Activated naive CD8-positive, alpha-beta T cell treated with anti-CD3 and anti-CD28 coated beads, Interleukin-2, amount 10 ng/mL, durations not matched to agents 7 days and 5 days (primary cell): ENCODE measurements around the gene ATP6V0A1. TPM values are rescaled to one million over a fixed set of nuclear protein-coding genes. Genes with fewer than 3 reads are reported as not detected.
A peak's percentile ranks its signal among the peaks of the same experiment; 100 is the strongest.
"Not testable (repeated sequence)": the region's sequence is repeated elsewhere in the genome, so short reads cannot be mapped to it uniquely, and the experiment has no call there.

Experiments used
- ATAC-seq: fragments of 150-1000 bp; cut with Tn5 transposase; one replicate; pipeline ENCODE4 v1.10.0; 2021; ENCODE audit warnings: low read depth, moderate library complexity
- POLR2A ChIA-PET: fragments of 350-600 bp; sonication (Branson Sonifier 250); formaldehyde crosslinking; loops from one replicate; lab custom pipeline; 2021; ENCODE audit warnings: antibody characterized with exemption; lab: Charles Lee
- DNase-seq: peaks from one replicate; pipeline ENCODE4 v3.0.0; 2021
- H3K27ac Mint-ChIP-seq: one replicate; pipeline ENCODE4 v1.8.0; 2022; ENCODE audit warnings: mild to moderate bottlenecking, mixed read lengths
- H3K27me3 Mint-ChIP-seq: one replicate; pipeline ENCODE4 v1.8.0; 2022; ENCODE audit warnings: mild to moderate bottlenecking, moderate library complexity, mixed read lengths
- H3K36me3 Mint-ChIP-seq: one replicate; pipeline ENCODE4 v1.8.0; 2021; ENCODE audit warnings: mild to moderate bottlenecking, mixed read lengths
- H3K4me1 Mint-ChIP-seq: one replicate; pipeline ENCODE4 v1.8.0; 2021; ENCODE audit warnings: mixed read lengths
- H3K4me3 Mint-ChIP-seq: one replicate; pipeline ENCODE4 v1.8.0; 2022; ENCODE audit warnings: mild to moderate bottlenecking, moderate library complexity, mixed read lengths
- H3K9me3 Mint-ChIP-seq: one replicate; pipeline ENCODE4 v1.8.0; 2021; ENCODE audit warnings: mixed read lengths
- total RNA-seq, 2 experiments: library from RNA; stranded (reverse); gene quantifications; one replicate each; pipeline ENCODE4 v1.2.3, GENCODE V29; 2021

The ATP6V0A1 gene
- total RNA-seq, 2 experiments from 2014 or later, result 8.1 TPM

DNA sequence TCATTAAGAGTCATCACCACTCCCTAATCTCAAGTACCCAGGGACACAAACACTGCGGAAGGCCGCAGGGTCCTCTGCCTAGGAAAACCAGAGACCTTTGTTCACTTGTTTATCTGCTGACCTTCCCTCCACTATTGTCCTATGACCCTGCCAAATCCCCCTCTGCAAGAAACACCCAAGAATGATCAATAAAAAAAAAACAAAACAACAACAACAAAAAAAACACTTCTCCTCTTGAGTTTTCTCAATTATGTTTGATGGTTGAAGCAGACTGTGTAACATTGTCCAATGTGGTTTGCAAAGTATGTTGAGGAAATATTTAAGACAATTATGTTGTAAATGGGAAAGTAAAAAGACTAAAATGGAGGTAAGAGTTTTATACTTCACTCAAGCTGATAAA lies 8.8 kb upstream of the ATP6V0A1 start:
- POLR2A ChIA-PET, H3K9me3 Mint-ChIP-seq, H3K36me3 Mint-ChIP-seq, DNase-seq, H3K4me3 Mint-ChIP-seq, H3K27ac Mint-ChIP-seq, H3K4me1 Mint-ChIP-seq, ATAC-seq: not testable (repeated sequence)
- peaks cover 25% of the 10 kb centered on the region for H3K27me3 Mint-ChIP-seq

DNA sequence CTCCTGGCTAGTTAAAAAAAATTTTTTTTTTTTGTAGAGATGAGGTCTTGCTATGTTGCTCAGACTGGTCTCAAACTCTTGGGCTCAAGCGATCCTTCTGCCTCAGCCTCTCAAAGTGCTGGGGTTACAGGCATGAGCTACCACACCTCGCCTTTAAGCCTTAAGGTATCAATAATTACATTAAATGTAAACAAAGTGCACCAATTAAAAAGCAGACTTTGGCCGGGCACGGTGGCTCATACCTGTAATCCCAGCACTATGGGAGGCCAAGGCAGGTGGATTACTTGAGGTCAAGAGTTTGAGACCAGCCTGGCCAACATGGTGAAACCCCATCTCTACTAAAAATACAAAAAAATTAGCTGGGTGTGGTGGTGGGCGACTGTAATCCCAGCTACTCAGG lies 7.4 kb upstream of the ATP6V0A1 start:
- POLR2A ChIA-PET, H3K4me1 Mint-ChIP-seq, ATAC-seq, H3K4me3 Mint-ChIP-seq, H3K9me3 Mint-ChIP-seq, DNase-seq, H3K36me3 Mint-ChIP-seq, H3K27ac Mint-ChIP-seq: not testable (repeated sequence)
- peaks cover 28% of the 10 kb centered on the region for H3K27me3 Mint-ChIP-seq

DNA sequence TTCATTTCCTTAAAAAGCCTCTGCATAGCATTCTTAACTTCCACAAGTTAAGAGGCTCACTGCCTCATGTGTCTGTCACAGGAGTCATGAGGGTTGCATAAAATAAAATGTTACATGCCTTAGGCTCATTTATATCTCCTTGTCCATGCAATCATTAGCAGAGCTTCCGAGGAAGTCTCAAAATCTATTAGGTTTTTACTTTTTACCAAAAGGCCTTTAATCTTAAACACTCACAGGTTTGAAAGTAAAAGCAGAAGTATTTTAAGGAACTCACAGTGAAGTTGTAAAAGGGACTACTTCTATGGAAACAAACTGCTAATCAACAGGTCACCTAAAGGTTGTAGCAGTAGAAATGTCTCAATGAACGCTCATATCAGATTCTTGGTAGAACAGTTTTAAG lies 5.2 kb upstream of the ATP6V0A1 start:
- H3K27ac Mint-ChIP-seq, result no peak overlapping the region
- no peak overlapping the region for H3K4me3 Mint-ChIP-seq
- peaks cover 16% of the 10 kb centered on the region for H3K4me1 Mint-ChIP-seq
- DNase-seq, result no peak
- peaks cover 25% of the 10 kb centered on the region for H3K27me3 Mint-ChIP-seq
- no peaks in the 10 kb centered on the region for H3K36me3 Mint-ChIP-seq
- POLR2A ChIA-PET, result no interaction called here
- no peaks in the 10 kb centered on the region for H3K9me3 Mint-ChIP-seq
- ATAC-seq, result no peak

DNA sequence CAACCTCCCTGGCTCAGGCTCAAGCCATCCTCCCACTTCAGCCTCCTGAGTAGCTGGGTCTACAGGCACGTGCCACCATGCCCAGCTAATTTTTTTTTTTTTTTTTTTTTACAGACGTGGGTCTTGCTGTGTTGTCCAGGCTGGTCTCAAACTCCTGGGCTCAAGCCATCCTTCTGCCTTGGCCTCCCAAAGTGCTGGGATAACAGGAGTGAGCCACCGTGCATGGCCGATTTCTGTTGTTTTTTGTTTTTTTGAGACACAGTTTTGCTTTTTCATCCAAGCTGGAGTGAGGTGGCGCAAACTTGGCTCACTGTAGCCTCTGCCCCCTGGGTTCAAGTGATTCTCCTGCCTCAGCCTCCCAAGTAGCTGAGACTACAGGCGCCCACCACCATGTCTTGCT lies 3.7 kb upstream of the ATP6V0A1 start:
- ATAC-seq, H3K4me3 Mint-ChIP-seq, DNase-seq, H3K27ac Mint-ChIP-seq, H3K9me3 Mint-ChIP-seq, POLR2A ChIA-PET, H3K36me3 Mint-ChIP-seq: not testable (repeated sequence)
- peaks cover 28% of the 10 kb centered on the region for H3K4me1 Mint-ChIP-seq
- peaks cover 22% of the 10 kb centered on the region for H3K27me3 Mint-ChIP-seq

DNA sequence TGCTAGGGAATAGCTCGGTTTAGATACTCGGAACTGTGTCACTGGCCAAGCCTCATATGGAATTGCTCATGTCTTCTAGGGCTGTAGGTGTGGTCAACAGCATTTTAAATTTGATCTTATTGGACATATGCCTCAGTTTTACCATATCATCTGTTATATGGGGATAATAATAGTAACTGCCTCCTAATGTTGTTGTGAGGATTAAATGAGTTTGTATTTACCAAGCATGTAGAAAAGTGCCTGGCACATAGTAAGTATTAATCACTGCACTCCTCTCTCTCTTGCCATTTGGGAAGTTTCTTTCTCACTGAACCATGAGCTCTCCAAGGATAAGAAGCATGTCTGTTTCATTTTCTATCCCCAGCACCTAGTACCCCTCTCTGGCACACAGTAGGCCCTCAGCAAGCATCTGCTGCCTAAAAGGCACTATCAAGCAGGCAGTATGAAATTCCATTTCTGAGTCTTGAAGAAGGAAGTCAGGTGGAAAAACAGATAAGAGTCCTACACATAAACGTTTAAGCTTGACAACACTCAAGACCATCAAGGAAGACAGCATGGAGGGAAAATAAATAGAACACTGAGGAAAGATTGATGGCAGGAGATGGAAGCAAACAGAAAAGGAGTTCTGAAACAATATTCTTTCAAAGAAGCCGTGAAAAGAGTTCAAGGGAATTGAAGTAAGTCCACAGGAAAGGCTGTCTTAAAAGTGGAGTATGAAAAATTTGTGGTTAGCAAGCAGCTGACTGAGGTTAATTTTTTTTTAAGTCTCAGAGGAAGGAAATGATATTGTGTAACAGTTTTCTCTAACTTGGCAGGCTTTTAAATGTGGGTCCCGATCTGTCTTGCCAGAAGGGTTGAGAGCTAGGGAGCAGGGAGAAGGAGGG lies 2.2 kb upstream of the ATP6V0A1 start:
- POLR2A ChIA-PET, result interaction anchor here (0.6 to 1.5 kb wide), 3 partner anchors 14 to 80 kb away, joined by 3 to 6 read pairs (median 3); partner anchors contain the start of gene NAGLU
- H3K4me3 Mint-ChIP-seq, result peak overlapping the region; percentile 58

DNA sequence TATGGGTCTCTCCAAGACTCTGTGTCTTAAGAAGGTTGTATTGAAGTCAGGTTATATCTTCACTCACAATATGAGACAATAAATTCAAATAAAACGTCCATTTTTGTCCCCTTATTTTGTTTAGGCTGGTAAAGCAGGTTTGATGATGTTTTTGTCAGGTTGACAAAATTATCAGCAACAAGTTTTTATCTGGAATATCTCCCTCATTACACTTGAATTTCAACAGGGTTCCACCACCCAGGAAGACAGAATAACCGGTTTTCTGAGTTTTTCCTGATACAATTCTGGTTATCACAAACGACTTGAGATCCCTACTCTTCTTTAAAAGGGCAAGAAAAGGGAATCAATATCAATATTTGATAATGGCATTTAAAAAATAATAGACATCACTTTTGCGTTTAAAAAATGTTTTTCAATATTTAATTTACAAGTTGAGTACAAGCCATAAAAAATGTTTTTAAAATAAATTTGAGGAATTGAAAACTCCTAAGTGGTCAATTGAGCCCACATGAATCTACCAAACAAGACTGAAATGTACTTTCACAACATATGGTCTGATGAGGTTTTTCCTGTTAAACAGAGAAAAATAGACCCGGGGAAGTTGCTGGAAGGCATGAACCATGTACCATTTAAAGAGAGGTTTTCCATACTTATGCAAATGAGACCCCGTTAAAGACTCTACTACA lies 1.4 kb upstream of the ATP6V0A1 start:
- ATAC-seq (no peak), DNase-seq (no peak)
- H3K27me3 Mint-ChIP-seq, result peaks cover 22% of the 10 kb centered on the region
- H3K36me3 Mint-ChIP-seq, result no peaks in the 10 kb centered on the region
- peak overlapping the region; percentile 26 for H3K27ac Mint-ChIP-seq
- H3K9me3 Mint-ChIP-seq, result no peaks in the 10 kb centered on the region
- POLR2A ChIA-PET, result interaction anchor here (0.7 to 1.5 kb wide), 4 partner anchors 26 to 659 kb away, joined by 3 to 6 read pairs (median 4); partner anchors contain the start of gene NAGLU
- H3K4me3 Mint-ChIP-seq, result peak overlapping the region; percentile 58
- peaks cover 34% of the 10 kb centered on the region for H3K4me1 Mint-ChIP-seq

More for the DNA sequence above, 2.2 kb upstream of the ATP6V0A1 start:
- ATAC-seq (peak; percentile 13), DNase-seq (no peak)
- Mint-ChIP-seq H3K4me1 (peaks cover 34% of the 10 kb centered on the region), H3K27me3 (peaks cover 22% of the 10 kb centered on the region), H3K9me3 (no peaks in the 10 kb centered on the region), H3K27ac (peak overlapping the region; percentile 14), H3K36me3 (no peaks in the 10 kb centered on the region)

DNA sequence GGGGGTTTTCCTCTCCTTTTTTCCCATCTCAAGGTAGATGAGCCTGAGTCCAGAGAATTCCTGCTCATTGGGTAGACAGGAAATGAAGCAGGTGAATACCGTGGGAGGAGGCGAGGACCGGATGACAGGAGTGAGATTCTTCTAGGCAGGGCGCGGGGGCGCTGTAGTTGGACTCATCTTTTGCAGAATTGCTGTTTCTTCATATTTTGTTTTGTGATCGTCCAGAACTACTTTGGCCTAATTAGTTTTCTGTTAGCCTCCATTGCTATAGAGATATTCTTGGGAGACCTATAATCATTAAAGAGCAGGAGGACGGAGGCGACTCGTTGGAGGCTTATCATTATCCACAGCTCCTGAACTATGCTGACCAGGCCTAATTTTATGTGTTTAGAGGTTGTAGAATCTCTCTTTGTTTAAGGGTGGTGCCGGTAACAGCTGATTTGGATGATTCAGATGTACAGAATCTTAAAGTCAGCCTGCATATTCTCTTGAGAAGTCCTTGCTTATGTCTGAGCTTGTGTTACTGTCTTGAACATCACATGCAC lies 650 bp downstream of the ATP6V0A1 start:
- no peak for ATAC-seq
- POLR2A ChIA-PET, result interaction anchor here (0.6 kb wide), 1 partner anchor 20 kb away, joined by 3 read pairs; no protein-coding TSS in a partner anchor
- no peaks in the 10 kb centered on the region for H3K36me3 Mint-ChIP-seq

DNA sequence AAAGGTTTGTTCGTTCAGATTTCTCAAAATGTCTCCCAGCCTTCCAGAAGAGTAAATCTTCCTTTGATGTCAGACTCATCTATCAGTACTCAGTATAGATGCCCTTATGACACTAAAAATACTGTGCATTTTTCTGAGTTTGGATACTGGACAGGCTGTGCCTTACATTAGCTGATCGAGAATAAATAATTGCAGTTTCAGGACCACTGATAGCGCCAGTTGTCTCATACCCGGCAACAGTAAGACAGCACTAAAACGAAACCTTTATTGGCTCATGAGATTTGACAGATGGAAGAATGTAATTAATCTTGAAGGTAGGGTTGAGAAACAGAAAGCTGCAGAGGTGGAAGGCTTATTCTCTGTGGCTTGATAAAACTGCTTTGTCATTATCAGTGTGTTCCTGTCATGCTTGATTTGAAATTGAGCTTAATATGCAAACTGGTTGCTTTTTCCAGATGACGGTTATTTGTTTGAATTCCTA lies 1.2 kb downstream of the ATP6V0A1 start:
- no peak overlapping the region for H3K27ac Mint-ChIP-seq
- DNase-seq, result no peak

More for the DNA sequence above, 650 bp downstream of the ATP6V0A1 start:
- H3K27me3 Mint-ChIP-seq, result peaks cover 6% of the 10 kb centered on the region
- peak overlapping the region; percentile 76 for H3K27ac Mint-ChIP-seq
- H3K4me3 Mint-ChIP-seq, result peak overlapping the region; percentile 85
- H3K9me3 Mint-ChIP-seq, result no peaks in the 10 kb centered on the region
- no peak for DNase-seq
- peaks cover 34% of the 10 kb centered on the region for H3K4me1 Mint-ChIP-seq

DNA sequence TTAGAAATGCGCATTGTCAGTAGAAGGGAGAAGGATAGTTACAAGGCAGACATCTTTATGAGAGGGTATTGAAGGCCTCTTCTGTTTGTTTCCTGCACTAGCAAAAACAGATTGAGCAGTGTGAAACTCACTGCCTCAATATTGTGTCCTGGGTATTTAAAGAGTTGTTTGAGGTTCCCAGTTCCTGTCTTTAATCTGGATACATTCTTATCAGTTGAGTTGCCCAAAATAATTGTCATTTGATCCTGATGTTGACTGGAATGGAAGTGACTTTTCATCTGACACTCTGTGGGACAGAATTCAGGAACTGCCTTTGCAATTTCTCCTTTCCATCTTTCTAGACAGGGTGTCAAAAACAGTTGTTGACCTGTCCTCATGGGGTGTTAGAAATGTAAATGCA lies 1.7 kb downstream of the ATP6V0A1 start:
- H3K9me3 Mint-ChIP-seq, result no peaks in the 10 kb centered on the region
- H3K27me3 Mint-ChIP-seq, result peaks cover 3% of the 10 kb centered on the region
- H3K36me3 Mint-ChIP-seq, result no peaks in the 10 kb centered on the region
- POLR2A ChIA-PET, result no interaction called here
- ATAC-seq (no peak), DNase-seq (no peak)
- H3K4me1 Mint-ChIP-seq, result peaks cover 34% of the 10 kb centered on the region
- peak overlapping the region; percentile 85 for H3K4me3 Mint-ChIP-seq
- H3K27ac Mint-ChIP-seq, result no peak overlapping the region

More for the DNA sequence above, 1.2 kb downstream of the ATP6V0A1 start:
- Mint-ChIP-seq H3K36me3 (no peaks in the 10 kb centered on the region), H3K4me3 (peak overlapping the region; percentile 85), H3K9me3 (no peaks in the 10 kb centered on the region), H3K4me1 (peaks cover 34% of the 10 kb centered on the region), H3K27me3 (peaks cover 4% of the 10 kb centered on the region)
- POLR2A ChIA-PET, result interaction anchor here (0.6 kb wide), 1 partner anchor 20 kb away, joined by 3 read pairs; no protein-coding TSS in a partner anchor
- peak; percentile 31 for ATAC-seq

DNA sequence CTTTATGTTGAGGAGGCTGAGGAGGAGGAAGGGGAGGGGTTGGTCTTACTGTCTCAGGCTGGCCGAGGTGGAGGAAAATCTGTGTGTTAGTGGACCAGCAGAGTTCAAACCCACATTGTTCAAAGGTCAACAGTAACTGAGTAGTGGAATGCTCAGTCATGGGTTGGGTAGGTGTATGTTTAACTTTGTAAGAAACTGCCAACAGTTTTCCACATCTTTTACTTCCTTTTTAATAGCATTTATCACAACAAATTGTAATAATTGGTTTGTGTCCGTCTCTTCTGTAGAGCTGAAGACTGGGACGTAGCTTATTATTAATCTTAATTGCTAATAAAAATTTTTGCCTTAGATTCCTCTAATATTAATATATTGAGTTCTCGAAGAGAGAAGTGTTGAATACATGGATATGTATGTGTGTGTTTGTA lies 5.3 kb downstream of the ATP6V0A1 start:
- no peaks in the 10 kb centered on the region for H3K9me3 Mint-ChIP-seq
- H3K4me1 Mint-ChIP-seq, result peaks cover 15% of the 10 kb centered on the region
- ATAC-seq (no peak), DNase-seq (no peak)
- no peaks in the 10 kb centered on the region for H3K27me3 Mint-ChIP-seq
- no peak overlapping the region for H3K27ac Mint-ChIP-seq
- H3K4me3 Mint-ChIP-seq, result no peak overlapping the region
- POLR2A ChIA-PET, result no interaction called here
- H3K36me3 Mint-ChIP-seq, result no peaks in the 10 kb centered on the region

DNA sequence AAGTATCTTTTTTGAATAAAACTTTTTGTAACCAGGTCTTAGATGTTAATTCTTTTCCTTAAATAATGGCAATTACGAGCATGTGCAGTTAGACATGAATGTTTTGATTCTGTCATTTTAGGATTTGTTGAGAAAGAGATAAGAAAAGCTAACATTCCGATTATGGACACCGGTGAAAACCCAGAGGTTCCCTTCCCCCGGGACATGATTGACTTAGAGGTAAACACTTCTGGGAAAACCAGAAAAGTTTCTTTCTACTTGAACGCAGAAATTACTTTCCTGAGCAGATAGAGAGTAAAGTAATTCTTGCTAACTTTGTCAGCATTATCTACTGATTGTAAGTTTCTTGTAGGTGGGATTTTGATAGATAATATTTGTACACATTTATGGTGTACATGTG lies 9.2 kb downstream of the ATP6V0A1 start:
- ATAC-seq, result no peak
- H3K9me3 Mint-ChIP-seq, result no peaks in the 10 kb centered on the region
- H3K4me1 Mint-ChIP-seq, result peaks cover 3% of the 10 kb centered on the region
- no peak for DNase-seq
- H3K27ac Mint-ChIP-seq, result no peak overlapping the region
- POLR2A ChIA-PET, result no interaction called here
- no peak overlapping the region for H3K4me3 Mint-ChIP-seq
- no peaks in the 10 kb centered on the region for H3K27me3 Mint-ChIP-seq
- H3K36me3 Mint-ChIP-seq, result no peaks in the 10 kb centered on the region

DNA sequence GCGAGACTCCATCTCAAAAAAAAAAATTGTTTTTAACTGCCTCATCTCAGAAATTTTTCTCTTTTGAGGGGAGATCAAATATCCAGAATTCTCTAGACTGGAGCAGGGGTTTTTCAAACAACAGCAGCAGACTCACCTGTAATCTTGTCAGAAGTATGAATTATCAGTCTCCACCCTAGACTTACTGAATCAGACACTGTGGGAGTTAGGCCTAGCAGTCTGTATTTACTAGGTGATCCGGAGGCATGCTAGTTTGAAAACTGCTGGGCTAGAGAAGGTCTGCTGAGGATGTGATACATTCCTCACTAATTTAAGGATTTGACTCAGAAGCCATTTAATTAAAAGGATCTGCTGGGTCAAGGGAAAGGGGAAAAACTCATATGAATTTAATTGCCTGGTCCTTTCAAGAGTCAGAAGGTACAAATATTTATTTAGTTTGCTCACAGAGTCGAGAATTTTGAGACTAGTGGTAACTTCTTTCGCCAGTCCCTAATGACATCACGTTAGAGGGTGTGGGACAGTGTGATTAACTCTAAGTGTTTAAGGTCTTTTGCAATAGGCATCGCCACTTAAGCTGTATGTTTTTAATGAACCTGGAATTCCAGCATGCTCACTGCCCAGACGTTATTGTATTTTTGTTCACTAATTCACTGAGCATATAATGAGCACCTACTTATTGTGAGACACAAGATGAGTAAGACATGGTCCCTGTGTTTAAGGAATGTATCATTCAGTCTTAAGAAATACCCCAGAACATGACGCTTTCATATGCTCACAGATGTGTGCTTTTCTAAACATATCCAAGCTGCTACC lies 14.2 kb downstream of the ATP6V0A1 start:
- no peak for DNase-seq
- Mint-ChIP-seq H3K36me3 (peaks cover 9% of the 10 kb centered on the region), H3K27me3 (peaks cover 4% of the 10 kb centered on the region)

More for the DNA sequence above, 14.2 kb downstream of the ATP6V0A1 start:
- POLR2A ChIA-PET, result interaction anchor here (0.6 kb wide), 1 partner anchor 39 kb away, joined by 3 read pairs; no protein-coding TSS in a partner anchor
- no peak overlapping the region for H3K27ac Mint-ChIP-seq
- no peak overlapping the region for H3K4me3 Mint-ChIP-seq
- no peak for ATAC-seq
- H3K4me1 Mint-ChIP-seq, result peaks cover 15% of the 10 kb centered on the region
- H3K9me3 Mint-ChIP-seq, result no peaks in the 10 kb centered on the region
